C4-2B (cell line): ENCODE results near the gene ARID5B.

Experiments used
- H3K27ac ChIP-seq: fragments of 450-650 bp; 2 replicates; pipeline ENCODE4 v1.5.1; 2017
- ZFX ChIP-seq: fragments of 450-650 bp; IDR thresholded peaks from 2 replicates; pipeline ENCODE4 v1.6.1; 2017
- TF ChIP-seq, protein P1 (sequence below): fragments of 450-650 bp; conservative IDR thresholded peaks from 2 replicates; pipeline ENCODE4 v1.5.1; 2017; ENCODE audit warnings: mild to moderate bottlenecking

ARID5B gene

DNA sequence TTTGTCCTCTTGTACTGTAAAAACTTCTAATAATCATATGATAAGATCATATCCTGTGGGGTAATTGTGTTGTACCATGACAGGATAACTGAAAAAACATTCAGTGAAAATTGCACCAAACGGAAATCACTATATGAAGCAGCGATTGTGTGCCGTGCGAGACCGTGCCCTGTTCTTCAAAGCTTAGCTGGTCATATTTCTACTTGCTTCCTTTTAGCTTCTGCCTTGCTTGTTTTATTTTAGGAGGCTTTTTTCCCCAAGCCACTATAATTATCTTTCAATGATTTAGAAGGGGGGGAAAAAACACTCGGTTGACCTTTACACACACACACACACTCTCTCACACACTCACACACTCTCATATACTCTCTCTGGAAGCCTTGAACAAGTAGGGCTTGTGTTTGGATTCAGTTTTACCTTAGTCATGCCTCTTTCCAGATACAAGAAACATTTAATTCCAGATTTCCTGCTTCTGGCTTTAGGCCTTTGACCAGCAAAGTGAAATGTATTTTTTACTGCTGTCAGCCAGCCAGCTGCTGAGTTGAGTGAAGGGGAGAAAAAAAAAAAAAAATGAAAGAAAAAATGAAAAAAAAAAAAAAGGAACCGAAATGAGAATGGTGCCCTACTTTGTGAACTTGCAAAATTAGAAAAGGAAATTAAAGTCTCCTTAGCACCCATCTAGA lies 181.4 kb downstream of the ARID5B start:
- H3K27ac ChIP-seq: no peak overlapping the region
- no peak for TF ChIP-seq ZFX
- TF ChIP-seq, protein P1, sequence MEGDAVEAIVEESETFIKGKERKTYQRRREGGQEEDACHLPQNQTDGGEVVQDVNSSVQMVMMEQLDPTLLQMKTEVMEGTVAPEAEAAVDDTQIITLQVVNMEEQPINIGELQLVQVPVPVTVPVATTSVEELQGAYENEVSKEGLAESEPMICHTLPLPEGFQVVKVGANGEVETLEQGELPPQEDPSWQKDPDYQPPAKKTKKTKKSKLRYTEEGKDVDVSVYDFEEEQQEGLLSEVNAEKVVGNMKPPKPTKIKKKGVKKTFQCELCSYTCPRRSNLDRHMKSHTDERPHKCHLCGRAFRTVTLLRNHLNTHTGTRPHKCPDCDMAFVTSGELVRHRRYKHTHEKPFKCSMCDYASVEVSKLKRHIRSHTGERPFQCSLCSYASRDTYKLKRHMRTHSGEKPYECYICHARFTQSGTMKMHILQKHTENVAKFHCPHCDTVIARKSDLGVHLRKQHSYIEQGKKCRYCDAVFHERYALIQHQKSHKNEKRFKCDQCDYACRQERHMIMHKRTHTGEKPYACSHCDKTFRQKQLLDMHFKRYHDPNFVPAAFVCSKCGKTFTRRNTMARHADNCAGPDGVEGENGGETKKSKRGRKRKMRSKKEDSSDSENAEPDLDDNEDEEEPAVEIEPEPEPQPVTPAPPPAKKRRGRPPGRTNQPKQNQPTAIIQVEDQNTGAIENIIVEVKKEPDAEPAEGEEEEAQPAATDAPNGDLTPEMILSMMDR: no peak

DNA sequence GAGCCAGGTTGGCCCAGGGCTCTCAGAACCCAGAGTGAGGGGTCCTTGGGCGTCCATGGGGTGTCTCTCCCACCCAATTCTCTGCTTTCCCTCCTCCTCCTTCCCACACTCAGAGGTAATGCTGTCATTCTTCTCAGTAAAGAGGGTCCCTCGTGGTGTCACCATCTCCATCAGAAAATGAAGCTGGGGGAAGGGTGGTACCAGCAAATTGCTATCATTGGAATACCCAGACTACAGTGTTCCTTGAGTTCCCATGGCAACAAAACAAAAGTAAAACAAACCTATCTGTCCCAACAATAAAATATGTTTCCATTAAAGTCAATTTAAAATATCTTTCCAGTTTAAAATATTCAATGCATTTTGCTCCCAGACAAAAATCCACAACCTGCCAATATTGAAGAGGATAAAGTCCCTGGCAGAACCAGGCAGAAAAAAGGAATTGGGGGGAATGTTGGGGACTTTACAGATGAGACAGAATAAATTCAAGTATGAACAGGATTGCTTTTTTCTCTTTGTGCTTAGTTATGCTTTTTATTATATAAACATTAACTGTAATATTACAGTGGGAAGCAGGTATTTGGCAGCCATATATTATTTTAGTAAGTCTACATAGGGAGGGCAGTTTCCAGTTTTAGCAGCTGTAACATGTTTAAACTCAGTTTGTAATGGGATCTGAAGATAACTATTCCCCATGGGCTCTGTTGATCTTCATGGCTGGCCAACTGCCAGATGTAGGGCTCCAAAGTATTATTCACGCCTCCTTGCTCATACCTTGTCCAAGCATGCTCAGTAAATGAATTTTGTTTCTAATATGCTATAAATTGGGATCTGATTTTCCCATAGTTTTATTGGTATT lies 182.1 kb downstream of the ARID5B start:
- H3K27ac ChIP-seq: no peak overlapping the region
- TF ChIP-seq, protein P1: no peak
- no peak for TF ChIP-seq ZFX

DNA sequence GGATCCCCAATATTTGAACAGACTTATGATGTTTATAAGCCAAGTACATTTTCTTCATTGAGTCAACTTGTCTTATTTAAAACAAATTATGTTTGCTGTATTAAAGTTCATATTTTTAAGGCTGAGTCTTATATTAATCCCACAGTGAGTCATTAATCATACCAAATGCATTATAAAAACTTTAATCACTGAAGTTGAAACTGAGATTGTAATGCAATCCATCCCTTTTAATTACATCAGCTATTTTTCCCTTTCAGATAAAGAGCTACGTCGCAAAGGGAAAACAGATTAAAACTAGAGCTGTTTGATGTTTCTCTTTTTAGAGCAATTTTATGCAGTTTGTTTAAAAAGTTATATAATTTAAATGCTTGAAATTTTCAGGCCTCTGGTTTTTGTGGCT lies 183.0 kb downstream of the ARID5B start:
- TF ChIP-seq, protein P1: no peak
- TF ChIP-seq ZFX: no peak
- H3K27ac ChIP-seq: no peak overlapping the region

- TF ChIP-seq ZFX: no peak
- TF ChIP-seq, protein P1: no peak
- H3K27ac ChIP-seq: no peak overlapping the region
Measured at GRCh38 chr10:62085404-62085803, 183.9 kb downstream of the ARID5B start.

DNA sequence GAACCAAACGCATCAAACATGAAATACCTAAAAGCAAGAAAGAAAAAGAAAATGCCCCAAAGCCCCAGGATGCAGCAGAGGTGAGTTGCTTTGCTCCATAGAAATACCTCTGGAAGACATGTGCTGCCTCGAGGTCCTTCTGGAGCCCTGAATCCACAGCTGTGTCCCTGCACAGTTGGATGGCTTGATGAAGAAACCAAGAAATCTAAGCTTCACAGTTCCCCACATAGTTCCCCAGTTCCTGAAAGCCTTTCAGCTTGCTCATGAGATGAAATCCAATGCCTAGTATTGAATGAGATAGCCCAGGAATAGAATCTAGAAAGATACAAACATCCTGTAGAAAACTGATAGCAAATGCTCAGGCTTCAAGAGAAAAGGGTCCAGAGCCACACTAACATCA lies 184.3 kb downstream of the ARID5B start:
- H3K27ac ChIP-seq: no peak overlapping the region
- TF ChIP-seq ZFX: no peak
- TF ChIP-seq, protein P1: no peak

DNA sequence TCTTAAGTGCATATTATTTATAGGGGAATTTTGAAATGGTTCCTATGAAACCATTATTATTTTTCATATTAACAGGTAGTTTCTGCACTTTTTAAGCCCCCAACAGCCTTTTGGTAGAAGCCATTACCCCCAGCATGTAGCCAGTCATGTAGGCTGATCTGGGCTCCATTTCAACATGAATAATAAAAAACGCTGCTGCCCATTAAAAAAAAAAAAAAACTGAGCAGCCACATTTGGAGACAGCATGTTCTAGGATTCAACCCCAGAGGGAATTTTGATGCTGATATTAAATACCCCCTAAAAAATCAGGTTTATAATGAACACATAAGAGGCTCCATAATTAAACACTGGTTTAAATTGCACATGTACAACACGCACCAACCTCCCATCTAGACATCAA lies 185.8 kb downstream of the ARID5B start:
- TF ChIP-seq, protein P1: no peak
- TF ChIP-seq ZFX: no peak
- H3K27ac ChIP-seq: no peak overlapping the region

- TF ChIP-seq, protein P1: no peak
- TF ChIP-seq ZFX: no peak
Measured at GRCh38 chr10:62088786-62089185, 187.3 kb downstream of the ARID5B start.

More at GRCh38 chr10:62088786-62089185, 187.3 kb downstream of the ARID5B start:
- no peak overlapping the region for H3K27ac ChIP-seq
